ENCODE data around the gene HIGD1B. TPM values are rescaled to one million over a fixed set of nuclear protein-coding genes. Genes with fewer than 3 reads are reported as not detected.

Gene HIGD1B
- total and polyA plus RNA-seq, 10 of the 15 experiments (the other 5 are each of a cell fraction or from before 2014, with no cell fraction given): 1.0 TPM; not detected in 9

GRCh38 chr17:44831371-44831770 is 16.3 kb upstream of the HIGD1B start:
- intact Hi-C loops (cut with micrococcal nuclease; ENCODE audit: unreplicated experiment): no loop called here
- Histone ChIP-seq H3K27ac (ENCODE audit: control insufficient read depth, insufficient read depth) (no peak overlapping the region), H3K4me2 (ENCODE audit: control insufficient read depth, insufficient read depth) (no peak overlapping the region), H3K9ac (ENCODE audit: control insufficient read depth, insufficient read depth, low read length) (no peak overlapping the region), H2AFZ (ENCODE audit: control insufficient read depth, low read depth, low read length) (no peak overlapping the region), H3K27me3 (replicated peaks in 1 of 2; ENCODE audit: control insufficient read depth in 2 of 2, insufficient read depth in 2 of 2, low read length in 1 of 2) (peaks cover 0 to 7% of the 10 kb centered on the region in 2 experiments; a peak in 3 of 4 replicates), H3K79me2 (ENCODE audit: control insufficient read depth, insufficient read depth, low read length) (no peaks in the 10 kb centered on the region), H3K36me3 (ENCODE audit: control insufficient read depth in 2 of 2, insufficient read depth in 2 of 2, low read length in 1 of 2) (no peaks in the 10 kb centered on the region), H3K9me3 (replicated peaks; ENCODE audit: control insufficient read depth, insufficient read depth, low read length) (no peaks in the 10 kb centered on the region), H3K4me3 (no peak overlapping the region), H3K4me1 (ENCODE audit: control insufficient read depth, insufficient read depth, low read length) (no peaks in the 10 kb centered on the region), H4K20me1 (ENCODE audit: control insufficient read depth, insufficient read depth) (no peaks in the 10 kb centered on the region)
- ChIA-PET CTCF (interaction anchor here (0.6 to 1.9 kb wide), 8 partner anchors 28 to 300 kb away, joined by 3 to 8 read pairs (median 3); no protein-coding TSS in a partner anchor), RAD21 (ENCODE audit: unreplicated experiment) (no interaction called here), SMC1A (ENCODE audit: uncharacterized antibody, unreplicated experiment) (no interaction called here), POLR2A (no interaction called here)
- 66% methylated on average over 12 of the region's 12 CpGs for WGBS (ENCODE audit: insufficient coverage, insufficient replicate concordance, low lambda C conversion rate, missing lambda C conversion rate)
- in situ Hi-C loops (cut with MboI): no loop called here
- no peak for DNase-seq (ENCODE audit: low read depth, low spot score)
- TF ChIP-seq NFYA (IDR thresholded peaks at IDR 0.05; ENCODE audit: borderline replicate concordance, low read depth, low read length): no peak
- no peak for TF ChIP-seq SUZ12 (IDR thresholded peaks at IDR 0.05; ENCODE audit: unreplicated experiment)
- TF ChIP-seq, protein P1, sequence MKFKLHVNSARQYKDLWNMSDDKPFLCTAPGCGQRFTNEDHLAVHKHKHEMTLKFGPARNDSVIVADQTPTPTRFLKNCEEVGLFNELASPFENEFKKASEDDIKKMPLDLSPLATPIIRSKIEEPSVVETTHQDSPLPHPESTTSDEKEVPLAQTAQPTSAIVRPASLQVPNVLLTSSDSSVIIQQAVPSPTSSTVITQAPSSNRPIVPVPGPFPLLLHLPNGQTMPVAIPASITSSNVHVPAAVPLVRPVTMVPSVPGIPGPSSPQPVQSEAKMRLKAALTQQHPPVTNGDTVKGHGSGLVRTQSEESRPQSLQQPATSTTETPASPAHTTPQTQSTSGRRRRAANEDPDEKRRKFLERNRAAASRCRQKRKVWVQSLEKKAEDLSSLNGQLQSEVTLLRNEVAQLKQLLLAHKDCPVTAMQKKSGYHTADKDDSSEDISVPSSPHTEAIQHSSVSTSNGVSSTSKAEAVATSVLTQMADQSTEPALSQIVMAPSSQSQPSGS (IDR thresholded peaks at IDR 0.05; ENCODE audit: low read length): no peak
- TF ChIP-seq SIN3A (IDR thresholded peaks at IDR 0.05; ENCODE audit: low read depth, low read length): no peak
- TF ChIP-seq, protein P2, sequence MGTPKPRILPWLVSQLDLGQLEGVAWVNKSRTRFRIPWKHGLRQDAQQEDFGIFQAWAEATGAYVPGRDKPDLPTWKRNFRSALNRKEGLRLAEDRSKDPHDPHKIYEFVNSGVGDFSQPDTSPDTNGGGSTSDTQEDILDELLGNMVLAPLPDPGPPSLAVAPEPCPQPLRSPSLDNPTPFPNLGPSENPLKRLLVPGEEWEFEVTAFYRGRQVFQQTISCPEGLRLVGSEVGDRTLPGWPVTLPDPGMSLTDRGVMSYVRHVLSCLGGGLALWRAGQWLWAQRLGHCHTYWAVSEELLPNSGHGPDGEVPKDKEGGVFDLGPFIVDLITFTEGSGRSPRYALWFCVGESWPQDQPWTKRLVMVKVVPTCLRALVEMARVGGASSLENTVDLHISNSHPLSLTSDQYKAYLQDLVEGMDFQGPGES (IDR thresholded peaks at IDR 0.05): no peak
- TF ChIP-seq CEBPB (IDR thresholded peaks at IDR 0.05; ENCODE audit: borderline replicate concordance in 1 of 2, low read depth in 2 of 2, low read length in 2 of 2): no peak
- TF ChIP-seq TBL1XR1 (IDR thresholded peaks at IDR 0.05; ENCODE audit: low read depth, low read length): no peak
- no peak for TF ChIP-seq SKIL (IDR thresholded peaks at IDR 0.05; ENCODE audit: low read depth, poor library complexity, severe bottlenecking)
- TF ChIP-seq RELA (IDR thresholded peaks at IDR 0.05; ENCODE audit: borderline replicate concordance, partially characterized antibody): no peak
- no peak for TF ChIP-seq JUNB (IDR thresholded peaks at IDR 0.05)
- TF ChIP-seq GABPA (IDR thresholded peaks at IDR 0.05; ENCODE audit: low read depth): no peak
- TF ChIP-seq EED (IDR thresholded peaks at IDR 0.05; ENCODE audit: low read depth): no peak
- no peak for FAIRE-seq
- no peak for ATAC-seq
- BruUV-seq (replicated peaks): no TSS peak

Data from GM12878 (cell line).